Cardiac muscle cell (in vitro differentiated cells and primary cell): ENCODE measurements around the gene TMEM209. TPM values are rescaled to one million over a fixed set of nuclear protein-coding genes. Genes with fewer than 3 reads are reported as not detected.
A peak's percentile ranks its signal among the peaks of the same experiment; 100 is the strongest.
"Not testable (repeated sequence)": the region's sequence is repeated elsewhere in the genome, so short reads cannot be mapped to it uniquely, and the experiment has no call there.

Experiments used
- DNase-seq, 2 donors: peaks; one replicate each; pipeline versions ENCODE4 v3.0.0 to v3.0.0-alpha.2; 2010 to 2017; ENCODE audit warnings: low read depth in 1 of 2, low spot score in 1 of 2
- H3K27ac ChIP-seq: fragments of 200-600 bp; sonication (generic); 2 replicates; pipeline ENCODE4 v1.5.1; 2016
- H3K27me3 ChIP-seq: fragments of 200-600 bp; sonication (generic); 2 replicates; pipeline ENCODE4 v1.6.0; 2016; ENCODE audit warnings: control low read depth
- H3K36me3 ChIP-seq: fragments of 200-600 bp; sonication (generic); 2 replicates; pipeline ENCODE4 v1.5.1; 2016; ENCODE audit warnings: control low read depth
- H3K4me1 ChIP-seq: fragments of 200-600 bp; sonication (generic); 2 replicates; pipeline ENCODE4 v1.8.1; 2017; ENCODE audit warnings: low read depth, mild to moderate bottlenecking, mixed run types
- H3K4me3 ChIP-seq: fragments of 200-600 bp; sonication (generic); 2 replicates; pipeline ENCODE4 v1.5.1; 2016; ENCODE audit warnings: mild to moderate bottlenecking
- H3K9me3 ChIP-seq: fragments of 200-600 bp; sonication (generic); 2 replicates; pipeline ENCODE4 v1.5.1; 2017; ENCODE audit warnings: low read depth, mild to moderate bottlenecking, control low read depth
- CTCF ChIP-seq: IDR thresholded peaks from 2 replicates; pipeline ENCODE4 v1.5.1; 2012; ENCODE audit warnings: low read depth, mild to moderate bottlenecking, low read length
- polyA plus RNA-seq: library from polyadenylated mRNA; unstranded; fragments of >200 nt; fragmentation: Nextera tagmentation; extraction: Ambion mirVana; gene quantifications from 2 replicates; pipeline ENCODE4 v1.2.1, GENCODE V29; 2016
- total RNA-seq: library from RNA; depleted of rRNA; stranded (reverse); fragments of >200 nt; gene quantifications from 2 replicates; pipeline ENCODE4 v1.2.3, GENCODE V29; 2016

TMEM209 gene
- total RNA-seq, result 8.5 and 14.2 TPM in 2 replicates
- 14.0 and 18.2 TPM in 2 replicates for polyA plus RNA-seq

GRCh38 chr7:130205084-130205947 lies at the start of gene TMEM209:
TMEM209 (minus strand) TSS chr7:130205406; CDS start chr7:130205375, 31 bp downstream.
- DNase-seq, result peak; percentile 99
- H3K27ac ChIP-seq, result peak within 1 kb of the TSS; percentile 94
- peak within 1 kb of the TSS; percentile 55 for H3K4me3 ChIP-seq
- TF ChIP-seq CTCF, result no peak
- H3K27me3 ChIP-seq, result no peaks in the 10 kb centered on the region
- no peaks in the 10 kb centered on the region for H3K9me3 ChIP-seq
- H3K4me1 ChIP-seq, result peaks cover 9% of the 10 kb centered on the region
- peaks cover 10% of the 10 kb centered on the region for H3K36me3 ChIP-seq

GRCh38 chr7:130254555-130254954 lies 49.3 kb upstream of the TMEM209 start:
- no peak for DNase-seq
- H3K27me3 ChIP-seq, result no peaks in the 10 kb centered on the region
- no peaks in the 10 kb centered on the region for H3K9me3 ChIP-seq
- H3K27ac ChIP-seq, result peak overlapping the region; percentile 48
- no peaks in the 10 kb centered on the region for H3K36me3 ChIP-seq
- H3K4me3 ChIP-seq, result no peak overlapping the region
- no peak for TF ChIP-seq CTCF
- H3K4me1 ChIP-seq, result peaks cover 3% of the 10 kb centered on the region

- H3K27me3 ChIP-seq, H3K4me1 ChIP-seq, H3K36me3 ChIP-seq, H3K4me3 ChIP-seq, H3K27ac ChIP-seq, H3K9me3 ChIP-seq, DNase-seq: not testable (repeated sequence)
Measured at GRCh38 chr7:130249626-130250025, 44.4 kb upstream of the TMEM209 start.

GRCh38 chr7:130248842-130249241 lies 43.6 kb upstream of the TMEM209 start:
- H3K9me3 ChIP-seq, H3K27ac ChIP-seq, H3K27me3 ChIP-seq, H3K4me3 ChIP-seq, DNase-seq, H3K4me1 ChIP-seq, H3K36me3 ChIP-seq: not testable (repeated sequence)

GRCh38 chr7:130246491-130246890 lies 41.3 kb upstream of the TMEM209 start:
- not testable (repeated sequence) for H3K4me1 ChIP-seq, DNase-seq, H3K4me3 ChIP-seq, H3K36me3 ChIP-seq, H3K9me3 ChIP-seq, H3K27me3 ChIP-seq, H3K27ac ChIP-seq

GRCh38 chr7:130243486-130243885 lies 38.3 kb upstream of the TMEM209 start:
- not testable (repeated sequence) for H3K27ac ChIP-seq, H3K9me3 ChIP-seq, H3K4me1 ChIP-seq, H3K27me3 ChIP-seq, H3K36me3 ChIP-seq, H3K4me3 ChIP-seq
- DNase-seq, result peak in 1 of 2 donors; percentile 49

- no peak overlapping the region for H3K27ac ChIP-seq
- H3K9me3 ChIP-seq, result no peaks in the 10 kb centered on the region
- no peaks in the 10 kb centered on the region for H3K27me3 ChIP-seq
- no peaks in the 10 kb centered on the region for H3K4me1 ChIP-seq
- no peaks in the 10 kb centered on the region for H3K36me3 ChIP-seq
- no peak overlapping the region for H3K4me3 ChIP-seq
- peak; percentile 94 for TF ChIP-seq CTCF
- DNase-seq, result peak; percentile 67 to 71
Measured at GRCh38 chr7:130242198-130243014, 37.2 kb upstream of the TMEM209 start.
